ENCODE results near the gene SETD5.

SETD5 gene

GRCh38 chr3:9450126-9450525 lies 52.7 kb downstream of the SETD5 start:
- TF ChIP-seq, protein P1, sequence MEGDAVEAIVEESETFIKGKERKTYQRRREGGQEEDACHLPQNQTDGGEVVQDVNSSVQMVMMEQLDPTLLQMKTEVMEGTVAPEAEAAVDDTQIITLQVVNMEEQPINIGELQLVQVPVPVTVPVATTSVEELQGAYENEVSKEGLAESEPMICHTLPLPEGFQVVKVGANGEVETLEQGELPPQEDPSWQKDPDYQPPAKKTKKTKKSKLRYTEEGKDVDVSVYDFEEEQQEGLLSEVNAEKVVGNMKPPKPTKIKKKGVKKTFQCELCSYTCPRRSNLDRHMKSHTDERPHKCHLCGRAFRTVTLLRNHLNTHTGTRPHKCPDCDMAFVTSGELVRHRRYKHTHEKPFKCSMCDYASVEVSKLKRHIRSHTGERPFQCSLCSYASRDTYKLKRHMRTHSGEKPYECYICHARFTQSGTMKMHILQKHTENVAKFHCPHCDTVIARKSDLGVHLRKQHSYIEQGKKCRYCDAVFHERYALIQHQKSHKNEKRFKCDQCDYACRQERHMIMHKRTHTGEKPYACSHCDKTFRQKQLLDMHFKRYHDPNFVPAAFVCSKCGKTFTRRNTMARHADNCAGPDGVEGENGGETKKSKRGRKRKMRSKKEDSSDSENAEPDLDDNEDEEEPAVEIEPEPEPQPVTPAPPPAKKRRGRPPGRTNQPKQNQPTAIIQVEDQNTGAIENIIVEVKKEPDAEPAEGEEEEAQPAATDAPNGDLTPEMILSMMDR (IDR thresholded peaks at IDR 0.05; ENCODE audit: control insufficient read depth, insufficient read depth, low read depth, low read length, missing control alignments): no peak
- H3K4me3 ChIP-seq (ENCODE audit: control insufficient read depth, low read depth, low read length): no peak overlapping the region
- DNase-seq (ENCODE audit: low read depth): no peak

DNA sequence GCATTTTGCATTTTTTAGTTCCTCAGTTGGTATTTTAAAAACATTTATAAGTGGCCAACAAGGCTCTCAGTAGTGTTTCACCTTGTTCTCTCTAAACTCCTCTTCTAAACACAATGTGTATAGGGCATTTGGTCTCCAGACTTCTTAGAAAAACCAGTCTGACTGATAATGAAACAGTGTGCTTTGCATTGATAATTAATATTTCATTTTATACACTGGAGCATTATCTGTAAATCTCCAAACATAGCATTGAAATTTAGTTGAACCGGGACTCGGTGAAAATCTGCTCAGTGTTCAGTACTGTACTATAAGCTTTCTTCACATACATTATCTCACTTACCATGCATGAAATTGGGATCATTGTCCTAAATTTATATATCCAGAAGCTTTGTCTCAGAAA lies 53.6 kb downstream of the SETD5 start:
- H3K4me3 ChIP-seq (ENCODE audit: control insufficient read depth, low read depth, low read length): no peak overlapping the region
- no peak for DNase-seq (ENCODE audit: low read depth)
- TF ChIP-seq, protein P1 (IDR thresholded peaks at IDR 0.05; ENCODE audit: control insufficient read depth, insufficient read depth, low read depth, low read length, missing control alignments): no peak

GRCh38 chr3:9452417-9452816 lies 55.0 kb downstream of the SETD5 start:
- TF ChIP-seq, protein P1 (IDR thresholded peaks at IDR 0.05; ENCODE audit: control insufficient read depth, insufficient read depth, low read depth, low read length, missing control alignments): no peak
- no peak for DNase-seq (ENCODE audit: low read depth)
- H3K4me3 ChIP-seq (ENCODE audit: control insufficient read depth, low read depth, low read length): no peak overlapping the region

DNA sequence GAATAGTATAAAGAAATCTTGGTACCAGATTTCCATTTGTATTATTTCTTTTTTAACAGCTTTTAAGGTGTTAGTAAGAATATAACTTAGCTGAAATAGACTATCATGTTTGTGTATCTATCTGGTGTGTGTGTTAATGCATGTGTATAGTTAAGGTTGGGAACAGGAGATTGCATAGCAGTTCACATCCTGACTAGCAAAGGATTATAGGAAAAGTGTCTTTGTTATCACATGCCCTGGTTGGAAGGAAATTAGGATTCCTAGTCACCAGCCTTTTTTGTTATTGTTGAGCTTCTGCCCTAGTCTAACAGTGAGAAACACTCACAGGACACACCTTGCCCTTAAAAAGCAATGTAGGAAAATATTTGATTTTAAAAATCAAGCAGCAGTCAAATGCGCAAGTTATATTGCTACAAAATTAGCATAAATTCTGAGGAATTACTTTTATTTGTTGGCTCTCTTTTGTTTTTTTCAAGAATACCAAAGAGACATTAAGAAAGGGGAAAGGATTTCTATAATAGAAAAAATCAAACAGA lies 58.2 kb downstream of the SETD5 start:
- DNase-seq (ENCODE audit: low read depth): no peak
- no peak overlapping the region for H3K4me3 ChIP-seq (ENCODE audit: control insufficient read depth, low read depth, low read length)
- TF ChIP-seq, protein P1 (IDR thresholded peaks at IDR 0.05; ENCODE audit: control insufficient read depth, insufficient read depth, low read depth, low read length, missing control alignments): no peak

GRCh38 chr3:9467451-9467850 lies 70.0 kb downstream of the SETD5 start:
- TF ChIP-seq, protein P1 (IDR thresholded peaks at IDR 0.05; ENCODE audit: control insufficient read depth, insufficient read depth, low read depth, low read length, missing control alignments): no peak
- DNase-seq (ENCODE audit: low read depth): no peak
- no peak overlapping the region for H3K4me3 ChIP-seq (ENCODE audit: control insufficient read depth, low read depth, low read length)

GRCh38 chr3:9468460-9468859 lies 71.0 kb downstream of the SETD5 start:
- no peak for DNase-seq (ENCODE audit: low read depth)
- TF ChIP-seq, protein P1 (IDR thresholded peaks at IDR 0.05; ENCODE audit: control insufficient read depth, insufficient read depth, low read depth, low read length, missing control alignments): no peak
- no peak overlapping the region for H3K4me3 ChIP-seq (ENCODE audit: control insufficient read depth, low read depth, low read length)

GRCh38 chr3:9469986-9470385 lies 72.6 kb downstream of the SETD5 start:
- no peak for DNase-seq (ENCODE audit: low read depth)
- TF ChIP-seq, protein P1 (IDR thresholded peaks at IDR 0.05; ENCODE audit: control insufficient read depth, insufficient read depth, low read depth, low read length, missing control alignments): no peak
- no peak overlapping the region for H3K4me3 ChIP-seq (ENCODE audit: control insufficient read depth, low read depth, low read length)
